ENCODE measurements around the gene COL5A1. TPM values are rescaled to one million over a fixed set of nuclear protein-coding genes. Genes with fewer than 3 reads are reported as not detected.
A peak's percentile ranks its signal among the peaks of the same experiment; 100 is the strongest.

Gene COL5A1
- total RNA-seq, 4 donors from 2014 or later, result 4.8 to 16.5 (median 9.4) TPM

GRCh38 chr9:134671341-134672113, 29.9 kb downstream of the COL5A1 start:
- peak overlapping the region in 2 of 3 donors; percentile 32 to 64 for H3K27ac ChIP-seq
- 46 to 56% methylated on average over 15 of the region's 15 CpGs for WGBS, 2 donors
- TF ChIP-seq, protein P1, sequence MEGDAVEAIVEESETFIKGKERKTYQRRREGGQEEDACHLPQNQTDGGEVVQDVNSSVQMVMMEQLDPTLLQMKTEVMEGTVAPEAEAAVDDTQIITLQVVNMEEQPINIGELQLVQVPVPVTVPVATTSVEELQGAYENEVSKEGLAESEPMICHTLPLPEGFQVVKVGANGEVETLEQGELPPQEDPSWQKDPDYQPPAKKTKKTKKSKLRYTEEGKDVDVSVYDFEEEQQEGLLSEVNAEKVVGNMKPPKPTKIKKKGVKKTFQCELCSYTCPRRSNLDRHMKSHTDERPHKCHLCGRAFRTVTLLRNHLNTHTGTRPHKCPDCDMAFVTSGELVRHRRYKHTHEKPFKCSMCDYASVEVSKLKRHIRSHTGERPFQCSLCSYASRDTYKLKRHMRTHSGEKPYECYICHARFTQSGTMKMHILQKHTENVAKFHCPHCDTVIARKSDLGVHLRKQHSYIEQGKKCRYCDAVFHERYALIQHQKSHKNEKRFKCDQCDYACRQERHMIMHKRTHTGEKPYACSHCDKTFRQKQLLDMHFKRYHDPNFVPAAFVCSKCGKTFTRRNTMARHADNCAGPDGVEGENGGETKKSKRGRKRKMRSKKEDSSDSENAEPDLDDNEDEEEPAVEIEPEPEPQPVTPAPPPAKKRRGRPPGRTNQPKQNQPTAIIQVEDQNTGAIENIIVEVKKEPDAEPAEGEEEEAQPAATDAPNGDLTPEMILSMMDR (IDR thresholded peaks at IDR 0.05), result no peak
- no peak for TF ChIP-seq POLR2A (IDR thresholded peaks at IDR 0.05)
- H3K9me3 ChIP-seq, result no peaks in the 10 kb centered on the region
- H3K27me3 ChIP-seq, result no peaks in the 10 kb centered on the region
- peaks cover 24 to 27% of the 10 kb centered on the region in 2 donors for H3K4me1 ChIP-seq
- no peaks in the 10 kb centered on the region for H3K36me3 ChIP-seq
- no peak overlapping the region for H3K4me3 ChIP-seq (replicated peaks in 1 of 3)
- intact Hi-C loops (cut with DNase I), result no loop called here
- DNase-seq, result peak; percentile 90

DNA sequence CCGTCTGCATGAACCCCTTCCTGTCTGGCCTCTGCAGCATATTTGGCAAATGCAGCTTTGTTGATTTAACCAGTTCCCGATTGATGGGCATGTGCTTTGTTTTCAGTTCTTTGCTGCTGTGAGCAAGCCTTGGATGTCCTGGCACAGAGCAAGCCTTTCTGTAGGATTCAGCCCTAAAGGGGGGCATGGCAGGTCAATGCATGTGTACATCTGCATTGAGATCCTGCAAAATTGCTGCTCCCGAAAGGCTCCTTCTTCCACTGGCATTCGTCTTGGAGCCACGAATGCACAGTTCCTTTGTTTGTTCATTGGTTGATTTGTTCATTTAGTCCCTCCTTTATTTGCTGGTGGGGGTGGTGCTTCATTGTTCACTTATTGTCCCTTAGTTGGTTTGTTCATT, 34.8 kb downstream of the COL5A1 start:
- Histone ChIP-seq H3K27me3 (no peaks in the 10 kb centered on the region), H3K4me1 (peaks cover 4 to 7% of the 10 kb centered on the region in 2 donors), H3K4me3 (replicated peaks in 1 of 3) (no peak overlapping the region), H3K27ac (no peak overlapping the region), H3K36me3 (no peaks in the 10 kb centered on the region), H3K9me3 (no peaks in the 10 kb centered on the region)
- intact Hi-C loops (cut with DNase I), result no loop called here
- no peak for DNase-seq
- WGBS, 2 donors, result 48 to 51% methylated on average over 5 of the region's 5 CpGs
- no peak for TF ChIP-seq POLR2A (IDR thresholded peaks at IDR 0.05)
- TF ChIP-seq, protein P1 (IDR thresholded peaks at IDR 0.05), result no peak

GRCh38 chr9:134676886-134677285, 35.3 kb downstream of the COL5A1 start:
- H3K36me3 ChIP-seq, result no peaks in the 10 kb centered on the region
- H3K4me1 ChIP-seq, result peaks cover 0 to 2% of the 10 kb centered on the region in 2 donors
- TF ChIP-seq, protein P1 (IDR thresholded peaks at IDR 0.05), result no peak
- TF ChIP-seq POLR2A (IDR thresholded peaks at IDR 0.05), result no peak
- no peaks in the 10 kb centered on the region for H3K27me3 ChIP-seq
- no peak overlapping the region for H3K27ac ChIP-seq
- 90 to 99% methylated on average over 3 to 6 of the region's 6 CpGs for WGBS, 2 donors
- no peak for DNase-seq
- intact Hi-C loops (cut with DNase I), result no loop called here
- H3K4me3 ChIP-seq (replicated peaks in 1 of 3), result no peak overlapping the region
- no peaks in the 10 kb centered on the region for H3K9me3 ChIP-seq

DNA sequence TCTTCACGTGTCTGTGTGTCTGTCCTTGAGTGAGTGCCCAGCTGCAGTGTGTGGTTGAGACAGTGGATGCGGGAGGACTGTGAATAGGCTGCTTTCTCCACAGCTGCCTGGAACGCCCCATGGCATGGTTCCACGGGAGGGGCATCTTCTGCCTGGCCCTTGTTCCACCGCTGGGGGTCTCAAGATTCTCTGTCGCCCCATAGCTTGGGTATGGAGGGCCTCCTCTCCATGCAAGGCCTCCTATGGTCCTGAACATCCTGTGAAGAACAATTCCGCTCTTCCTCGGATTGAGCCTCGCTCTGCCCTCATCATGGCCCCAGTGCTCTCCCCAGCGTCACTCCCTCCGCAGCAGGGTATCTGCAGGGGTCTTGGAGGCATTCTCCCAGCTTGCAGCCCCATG, 36.1 kb downstream of the COL5A1 start:
- 91 to 92% methylated on average over 11 of the region's 11 CpGs for WGBS, 2 donors
- Histone ChIP-seq H3K27ac (no peak overlapping the region), H3K9me3 (no peaks in the 10 kb centered on the region), H3K4me3 (replicated peaks in 1 of 3) (no peak overlapping the region), H3K36me3 (no peaks in the 10 kb centered on the region), H3K27me3 (no peaks in the 10 kb centered on the region), H3K4me1 (no peaks in the 10 kb centered on the region)
- intact Hi-C loops (cut with DNase I), result no loop called here
- DNase-seq, result no peak
- no peak for TF ChIP-seq POLR2A (IDR thresholded peaks at IDR 0.05)
- TF ChIP-seq, protein P1 (IDR thresholded peaks at IDR 0.05), result no peak

DNA sequence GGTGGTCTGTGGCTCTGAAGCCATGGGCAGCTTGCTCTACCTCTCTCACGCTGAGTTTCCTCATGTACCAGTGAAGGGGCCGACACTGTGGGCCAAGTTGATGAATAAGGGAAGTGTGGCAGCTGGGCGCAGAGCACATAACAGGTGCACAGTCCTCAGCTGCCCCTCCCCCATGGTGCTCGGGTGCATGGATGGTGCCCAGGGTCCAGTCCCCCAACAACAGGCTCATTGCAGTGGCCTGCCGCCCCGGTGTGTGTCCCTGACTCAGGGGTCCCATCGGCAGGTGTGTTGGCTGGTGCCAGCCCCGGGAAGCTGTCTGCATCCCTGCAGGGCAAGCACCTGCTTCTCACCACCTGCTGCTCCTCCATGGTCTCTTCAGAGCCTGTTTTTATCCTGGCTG, 36.6 kb downstream of the COL5A1 start:
- Histone ChIP-seq H3K36me3 (no peaks in the 10 kb centered on the region), H3K4me3 (replicated peaks in 1 of 3) (no peak overlapping the region), H3K27ac (no peak overlapping the region), H3K27me3 (no peaks in the 10 kb centered on the region), H3K9me3 (no peaks in the 10 kb centered on the region), H3K4me1 (no peaks in the 10 kb centered on the region)
- intact Hi-C loops (cut with DNase I), result no loop called here
- 74 to 93% methylated on average over 4 to 8 of the region's 8 CpGs for WGBS, 2 donors
- TF ChIP-seq POLR2A (IDR thresholded peaks at IDR 0.05), result no peak
- TF ChIP-seq, protein P1 (IDR thresholded peaks at IDR 0.05), result no peak
- no peak for DNase-seq
